Stomach smooth muscle (tissue), 2 donors: ENCODE results near the gene CREB3L2.
A peak's percentile ranks its signal among the peaks of the same experiment; 100 is the strongest.

Source experiments
- H3K27ac ChIP-seq: one replicate; pipeline ENCODE4 v1.7.0; 2013; ENCODE audit warnings: mild to moderate bottlenecking, low read length, inconsistent platforms
- H3K27me3 ChIP-seq, 2 donors: one replicate each; pipeline ENCODE4 v1.7.0; 2013; ENCODE audit warnings: low read length in 2 of 2; ENCODE audit not compliant: insufficient read depth in 2 of 2, control insufficient read depth in 1 of 2
- H3K36me3 ChIP-seq, 2 donors: one replicate each; pipeline ENCODE4 v1.7.0; 2013; ENCODE audit warnings: low read length in 2 of 2; ENCODE audit not compliant: control insufficient read depth in 2 of 2, insufficient read depth in 2 of 2
- H3K4me1 ChIP-seq: one replicate; pipeline ENCODE4 v1.7.0; 2013; ENCODE audit warnings: low read length; ENCODE audit not compliant: control insufficient read depth, insufficient read depth
- H3K4me3 ChIP-seq, 2 donors: one replicate each; pipeline ENCODE4 v1.7.0; 2013; ENCODE audit warnings: low read length in 2 of 2
- H3K9ac ChIP-seq, 2 donors: one replicate each; pipeline ENCODE4 v1.7.0; 2013; ENCODE audit warnings: low read length in 2 of 2, mild to moderate bottlenecking in 1 of 2
- H3K9me3 ChIP-seq, 2 donors: one replicate each; pipeline ENCODE4 v1.7.0; 2013; ENCODE audit warnings: low read length in 2 of 2; ENCODE audit not compliant: control insufficient read depth in 2 of 2
- donor health status: healthy.
- donor health status: Pancreatic carcinoma.

Gene CREB3L2

DNA sequence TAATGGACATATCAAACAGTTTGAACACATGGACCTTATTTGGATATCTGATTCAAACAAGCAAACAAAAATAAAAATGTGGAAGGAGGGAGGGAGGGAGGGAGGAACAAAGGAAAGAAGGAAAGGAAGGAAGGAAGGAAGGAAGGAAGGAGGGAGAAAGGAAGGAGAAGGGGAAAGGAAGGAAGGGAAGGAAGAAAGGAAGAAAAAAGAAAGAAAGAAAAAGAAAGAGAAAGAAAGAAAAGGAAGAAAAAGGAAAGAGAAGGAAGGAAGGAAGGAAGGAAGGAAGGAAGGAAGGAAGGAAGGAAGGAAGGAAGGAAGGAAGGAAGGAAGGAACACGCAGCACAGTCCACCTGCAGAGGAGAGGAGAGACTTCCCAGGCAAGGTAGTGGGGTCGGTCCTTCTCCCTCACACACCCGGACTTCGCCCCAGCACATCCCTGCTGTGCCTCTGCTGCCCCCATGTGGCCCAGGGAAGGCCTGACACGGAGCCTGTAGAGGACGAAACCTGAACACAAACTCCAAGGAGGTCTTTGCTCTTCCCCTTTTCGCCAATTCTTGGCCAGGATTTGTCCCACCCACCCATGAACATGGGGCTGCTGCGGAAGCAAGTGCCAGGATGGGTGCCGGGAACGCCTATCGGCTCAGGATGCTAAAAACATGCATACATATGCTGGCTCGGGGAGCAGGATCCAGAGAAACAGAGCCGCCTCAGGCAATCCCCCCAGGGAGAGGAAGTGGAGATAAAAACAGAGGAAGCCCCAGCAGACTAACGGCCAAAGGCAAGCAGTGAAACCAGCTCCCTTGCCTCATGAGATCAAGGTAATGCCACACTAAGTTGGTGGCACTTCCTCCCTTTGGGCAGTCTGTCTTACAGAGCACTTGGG lies 102.8 kb downstream of the CREB3L2 start:
- H3K36me3 ChIP-seq = peaks cover 36 to 43% of the 10 kb centered on the region in 2 donors
- H3K9ac ChIP-seq = no peak overlapping the region
- no peaks in the 10 kb centered on the region for H3K27me3 ChIP-seq
- peak overlapping the region in 1 of 2 donors; percentile 54 for H3K4me3 ChIP-seq
- no peak overlapping the region for H3K27ac ChIP-seq
- H3K9me3 ChIP-seq = no peaks in the 10 kb centered on the region
- peaks cover 16% of the 10 kb centered on the region for H3K4me1 ChIP-seq

DNA sequence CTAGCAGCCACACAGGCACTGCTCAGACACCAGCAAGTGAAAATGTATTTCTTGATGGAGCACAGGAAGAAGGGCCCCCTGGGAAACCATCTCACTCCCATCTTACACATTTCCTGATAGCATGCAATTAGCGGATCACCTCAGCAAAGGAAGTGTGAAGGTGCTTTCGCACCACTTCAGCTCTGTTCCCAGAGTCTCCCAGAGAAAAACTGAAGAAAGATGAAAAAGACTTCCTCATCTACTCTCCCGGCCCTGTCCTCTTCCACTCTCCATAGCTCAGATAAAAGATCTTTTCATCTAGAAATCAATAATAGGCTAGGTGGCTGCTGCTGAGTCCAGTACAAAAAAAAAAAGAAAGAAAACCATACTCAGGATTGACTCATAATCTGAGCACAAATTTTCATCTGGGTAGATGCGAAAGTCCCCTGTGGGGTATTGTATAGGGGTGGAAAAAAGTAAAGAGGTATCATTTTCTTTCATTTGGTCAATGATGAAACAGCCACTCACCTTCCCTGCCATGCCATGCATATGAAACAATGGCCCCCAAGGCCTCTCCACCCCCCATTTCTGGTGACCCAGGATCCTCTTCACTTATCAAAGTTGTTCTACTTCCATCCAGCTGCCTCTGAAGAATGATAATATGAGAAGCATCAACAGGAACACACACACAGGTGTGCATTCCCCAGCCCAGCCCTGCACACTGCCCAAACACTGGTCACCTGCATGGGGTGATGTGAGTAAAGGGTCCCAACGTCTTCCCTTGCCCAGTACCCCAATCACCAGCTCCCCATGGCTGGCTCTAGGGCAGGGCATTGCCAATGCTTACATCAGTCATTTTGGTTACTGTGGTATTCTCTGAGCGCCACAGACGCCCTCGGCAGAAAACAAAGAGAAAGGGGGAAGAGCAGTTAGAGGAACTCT lies 106.3 kb downstream of the CREB3L2 start:
- no peak overlapping the region for H3K27ac ChIP-seq
- H3K27me3 ChIP-seq = no peaks in the 10 kb centered on the region
- no peak overlapping the region for H3K4me3 ChIP-seq
- H3K9me3 ChIP-seq = no peaks in the 10 kb centered on the region
- no peak overlapping the region for H3K9ac ChIP-seq
- peaks cover 29 to 38% of the 10 kb centered on the region in 2 donors for H3K36me3 ChIP-seq
- H3K4me1 ChIP-seq = peaks cover 12% of the 10 kb centered on the region

- H3K9ac ChIP-seq = no peak overlapping the region
These were observed 108.6 kb downstream of the CREB3L2 start for GRCh38 chr7:137893143-137893742.

GRCh38 chr7:137891016-137891655 lies 110.8 kb downstream of the CREB3L2 start:
- Histone ChIP-seq H3K36me3 (peaks cover 32 to 41% of the 10 kb centered on the region in 2 donors), H3K9ac (no peak overlapping the region), H3K4me1 (peaks cover 12% of the 10 kb centered on the region), H3K27ac (no peak overlapping the region), H3K9me3 (no peaks in the 10 kb centered on the region), H3K27me3 (no peaks in the 10 kb centered on the region), H3K4me3 (no peak overlapping the region)

More at GRCh38 chr7:137893143-137893742, 108.6 kb downstream of the CREB3L2 start:
- Histone ChIP-seq H3K36me3 (peaks cover 31 to 38% of the 10 kb centered on the region in 2 donors), H3K4me1 (peaks cover 4% of the 10 kb centered on the region), H3K27ac (no peak overlapping the region), H3K27me3 (no peaks in the 10 kb centered on the region), H3K4me3 (no peak overlapping the region), H3K9me3 (no peaks in the 10 kb centered on the region)

DNA sequence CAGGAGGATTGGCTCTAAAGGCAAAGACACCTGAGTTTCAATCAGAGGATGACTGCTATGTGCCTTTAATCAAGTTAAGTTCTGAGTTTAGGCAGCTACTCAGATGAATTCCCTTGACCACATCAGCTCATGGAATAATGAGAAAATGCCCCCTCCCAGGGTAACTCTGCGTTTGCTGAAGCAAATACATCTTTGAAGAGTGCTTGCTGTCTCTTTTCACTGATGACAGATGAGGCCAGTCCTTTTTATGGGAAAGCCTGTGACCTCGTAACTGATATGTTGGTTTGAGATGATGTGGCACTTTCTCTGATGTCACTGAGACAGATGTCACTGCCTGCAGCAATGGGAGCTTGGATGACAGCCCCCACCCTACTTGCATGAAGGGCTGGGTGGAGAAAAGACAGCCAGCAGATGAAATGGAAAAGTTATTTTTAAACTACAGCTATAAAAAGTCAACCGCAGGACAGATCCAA lies 111.4 kb downstream of the CREB3L2 start:
- no peak overlapping the region for H3K27ac ChIP-seq
- peaks cover 12% of the 10 kb centered on the region for H3K4me1 ChIP-seq
- no peak overlapping the region for H3K9ac ChIP-seq
- no peak overlapping the region for H3K4me3 ChIP-seq
- no peaks in the 10 kb centered on the region for H3K27me3 ChIP-seq
- no peaks in the 10 kb centered on the region for H3K9me3 ChIP-seq
- peaks cover 28 to 38% of the 10 kb centered on the region in 2 donors for H3K36me3 ChIP-seq

DNA sequence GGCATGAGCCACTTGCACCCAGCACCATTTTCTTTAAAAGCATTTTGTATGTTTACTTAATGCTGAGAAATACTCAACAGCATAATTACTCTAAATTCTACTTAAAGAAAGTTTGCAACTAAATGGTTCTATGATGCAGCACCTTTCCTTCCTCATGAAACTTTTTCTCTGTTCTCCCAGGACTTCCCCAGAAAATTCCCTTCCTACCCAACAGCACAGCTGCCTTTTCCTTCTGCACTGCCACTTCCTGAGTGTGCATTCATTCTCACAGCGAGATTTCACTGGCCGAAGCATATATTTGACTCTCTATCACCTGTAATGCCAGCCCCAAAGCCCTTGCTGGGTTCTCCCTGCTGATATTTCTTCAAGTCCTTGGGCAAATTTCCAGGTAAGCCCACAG lies 113.6 kb downstream of the CREB3L2 start:
- Histone ChIP-seq H3K4me1 (peaks cover 12% of the 10 kb centered on the region), H3K36me3 (peaks cover 32 to 37% of the 10 kb centered on the region in 2 donors), H3K4me3 (no peak overlapping the region), H3K27me3 (no peaks in the 10 kb centered on the region), H3K27ac (no peak overlapping the region), H3K9me3 (no peaks in the 10 kb centered on the region), H3K9ac (no peak overlapping the region)

- no peak overlapping the region for H3K4me3 ChIP-seq
- H3K27ac ChIP-seq = no peak overlapping the region
- peaks cover 44 to 45% of the 10 kb centered on the region in 2 donors for H3K36me3 ChIP-seq
- H3K9ac ChIP-seq = peak overlapping the region in 1 of 2 donors; percentile 9
- H3K4me1 ChIP-seq = peaks cover 12% of the 10 kb centered on the region
- H3K27me3 ChIP-seq = no peaks in the 10 kb centered on the region
- H3K9me3 ChIP-seq = no peaks in the 10 kb centered on the region
These were observed 115.1 kb downstream of the CREB3L2 start for GRCh38 chr7:137886746-137887145.

- H3K4me1 ChIP-seq = peaks cover 12% of the 10 kb centered on the region
- H3K4me3 ChIP-seq = no peak overlapping the region
- no peaks in the 10 kb centered on the region for H3K9me3 ChIP-seq
- H3K27me3 ChIP-seq = no peaks in the 10 kb centered on the region
- peaks cover 47 to 49% of the 10 kb centered on the region in 2 donors for H3K36me3 ChIP-seq
- no peak overlapping the region for H3K27ac ChIP-seq
- H3K9ac ChIP-seq = peak overlapping the region in 1 of 2 donors; percentile 9
These were observed 115.6 kb downstream of the CREB3L2 start for GRCh38 chr7:137886281-137886680.

- Histone ChIP-seq H3K4me3 (no peak overlapping the region), H3K27me3 (no peaks in the 10 kb centered on the region), H3K36me3 (peaks cover 51 to 54% of the 10 kb centered on the region in 2 donors), H3K27ac (no peak overlapping the region), H3K4me1 (peaks cover 10% of the 10 kb centered on the region), H3K9me3 (no peaks in the 10 kb centered on the region), H3K9ac (no peak overlapping the region)
These were observed 116.2 kb downstream of the CREB3L2 start for GRCh38 chr7:137885678-137886077.

DNA sequence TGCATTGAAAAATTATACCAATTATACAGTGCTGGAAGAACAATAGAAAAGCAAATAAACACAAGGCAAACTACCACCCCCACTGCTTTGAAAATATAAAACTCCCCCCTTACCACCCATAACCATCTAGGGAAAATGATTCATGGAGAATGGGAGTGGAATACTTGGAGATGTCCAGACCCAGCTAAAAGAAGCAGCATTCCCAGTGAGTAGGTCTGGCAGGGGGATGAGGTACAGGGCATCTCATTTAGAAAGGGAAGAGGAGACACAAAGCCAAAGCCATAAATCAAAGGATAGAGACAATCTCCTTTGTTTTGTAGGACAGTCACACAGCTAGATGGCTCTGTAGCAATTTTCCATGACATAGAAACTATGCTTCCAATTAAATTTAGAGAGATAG lies 119.1 kb downstream of the CREB3L2 start:
- H3K4me1 ChIP-seq = peaks cover 13% of the 10 kb centered on the region
- peaks cover 58 to 68% of the 10 kb centered on the region in 2 donors for H3K36me3 ChIP-seq
- no peak overlapping the region for H3K27ac ChIP-seq

More for the DNA sequence above, 119.1 kb downstream of the CREB3L2 start:
- no peak overlapping the region for H3K9ac ChIP-seq
- H3K27me3 ChIP-seq = no peaks in the 10 kb centered on the region
- no peak overlapping the region for H3K4me3 ChIP-seq
- H3K9me3 ChIP-seq = no peaks in the 10 kb centered on the region
